PC-3 (cell line): ENCODE results near the gene STX7.

Experiments
- CTCF ChIP-seq: fragments of 300-600 bp; sonication (generic); conservative IDR thresholded peaks from 2 replicates; pipeline ENCODE4 v1.5.1; 2017; ENCODE audit warnings: antibody characterized with exemption, low read depth, mild to moderate bottlenecking, low read length
- EZH2 ChIP-seq: fragments of 300-600 bp; sonication (generic); IDR thresholded peaks from one replicate; pipeline ENCODE4 v1.6.1; 2017; ENCODE audit warnings: antibody characterized with exemption, mild to moderate bottlenecking, low read length; ENCODE audit not compliant: unreplicated experiment
- EZH2phosphoT487 ChIP-seq: fragments of 300-600 bp; sonication (generic); IDR thresholded peaks from 2 replicates; pipeline ENCODE4 v1.6.1; 2018; ENCODE audit warnings: mild to moderate bottlenecking, antibody characterized with exemption, low read length, borderline replicate concordance

GRCh38 chr6:132537977-132538376 is 25.1 kb upstream of the STX7 start, which contains the start of gene TAAR9:
- no peak for TF ChIP-seq CTCF
- TF ChIP-seq EZH2phosphoT487 = no peak
- TF ChIP-seq EZH2 = no peak
